H9 (cell line): Measurements from ENCODE around the gene ZNF576. TPM values are rescaled to one million over a fixed set of nuclear protein-coding genes. Genes with fewer than 3 reads are reported as not detected.

Experiments
- DNase-seq: peaks from one replicate; pipeline ENCODE4 v3.0.0-alpha.2; 2017
- H2AFZ ChIP-seq: one replicate; pipeline ENCODE4 v1.6.1; 2013; ENCODE audit warnings: mild to moderate bottlenecking, low read length, control low read depth, moderate library complexity
- H2AK5ac ChIP-seq: 2 replicates; pipeline ENCODE4 v1.6.1; 2013; ENCODE audit warnings: low read length, control low read depth, mixed read lengths; ENCODE audit not compliant: insufficient read length
- H2BK120ac ChIP-seq: one replicate; pipeline ENCODE4 v1.6.1; 2013; ENCODE audit warnings: low read depth, mild to moderate bottlenecking, low read length, control low read depth, inconsistent platforms; ENCODE audit not compliant: poor library complexity, severe bottlenecking
- H2BK12ac ChIP-seq: 2 replicates; pipeline ENCODE4 v1.6.1; 2013; ENCODE audit warnings: low read length, control low read depth, mixed read lengths, low read depth; ENCODE audit not compliant: insufficient read length
- H2BK15ac ChIP-seq: 2 replicates; pipeline ENCODE4 v1.6.1; 2013; ENCODE audit warnings: low read depth, low read length, control low read depth
- H2BK20ac ChIP-seq: one replicate; pipeline ENCODE4 v1.6.1; 2013; ENCODE audit warnings: low read depth, mild to moderate bottlenecking, low read length, control low read depth, inconsistent platforms; ENCODE audit not compliant: poor library complexity, severe bottlenecking
- H2BK5ac ChIP-seq: 2 replicates; pipeline ENCODE4 v1.6.1; 2013; ENCODE audit warnings: low read length, control low read depth, mixed read lengths; ENCODE audit not compliant: insufficient read length
- H3K14ac ChIP-seq: 2 replicates; pipeline ENCODE4 v1.6.1; 2013; ENCODE audit warnings: low read length, control low read depth; ENCODE audit not compliant: insufficient read depth
- H3K18ac ChIP-seq: 2 replicates; pipeline ENCODE4 v1.6.1; 2013; ENCODE audit warnings: low read depth, mild to moderate bottlenecking, mixed read lengths, low read length, control low read depth; ENCODE audit not compliant: insufficient read length
- H3K23ac ChIP-seq: 2 replicates; pipeline ENCODE4 v1.6.1; 2013; ENCODE audit warnings: low read length, control low read depth, mixed read lengths, low read depth; ENCODE audit not compliant: insufficient read length
- H3K23me2 ChIP-seq: 2 replicates; pipeline ENCODE4 v1.6.1; 2013; ENCODE audit warnings: low read depth, mild to moderate bottlenecking, mixed read lengths, low read length, control low read depth; ENCODE audit not compliant: insufficient read length, poor library complexity, severe bottlenecking
- H3K27ac ChIP-seq: 2 replicates; pipeline ENCODE4 v1.5.1; 2013; ENCODE audit warnings: low read length, control low read depth, mixed read lengths, low read depth; ENCODE audit not compliant: insufficient read length
- H3K27me3 ChIP-seq: 2 replicates; pipeline ENCODE4 v1.6.1; 2013; ENCODE audit warnings: low read length, control low read depth, inconsistent platforms; ENCODE audit not compliant: insufficient read depth
- H3K4ac ChIP-seq: 2 replicates; pipeline ENCODE4 v1.6.1; 2013; ENCODE audit warnings: low read depth, mild to moderate bottlenecking, control low read depth, inconsistent platforms, low read length, moderate library complexity
- H3K4me1 ChIP-seq: 2 replicates; pipeline ENCODE4 v1.6.1; 2013; ENCODE audit warnings: low read length, control low read depth, inconsistent platforms; ENCODE audit not compliant: insufficient read depth
- H3K4me2 ChIP-seq: 2 replicates; pipeline ENCODE4 v1.6.1; 2013; ENCODE audit warnings: low read length, control low read depth, mixed read lengths; ENCODE audit not compliant: insufficient read length, insufficient read depth
- H3K56ac ChIP-seq: 2 replicates; pipeline ENCODE4 v1.6.1; 2013; ENCODE audit warnings: low read depth, mild to moderate bottlenecking, mixed read lengths, low read length, control low read depth; ENCODE audit not compliant: insufficient read length
- H3K79me1 ChIP-seq: 2 replicates; pipeline ENCODE4 v1.6.1; 2013; ENCODE audit warnings: low read depth, mild to moderate bottlenecking, moderate library complexity, low read length, control low read depth, inconsistent platforms; ENCODE audit not compliant: insufficient read depth, poor library complexity, severe bottlenecking
- H3K79me2 ChIP-seq: 2 replicates; pipeline ENCODE4 v1.6.1; 2013; ENCODE audit warnings: low read length, control low read depth, inconsistent platforms; ENCODE audit not compliant: insufficient read depth
- H3K9ac ChIP-seq: 2 replicates; pipeline ENCODE4 v1.6.1; 2013; ENCODE audit warnings: low read length, control low read depth, mixed read lengths; ENCODE audit not compliant: insufficient read length; ENCODE audit errors: extremely low read depth
- H3K9me3 ChIP-seq: one replicate; pipeline ENCODE4 v1.6.1; 2013; ENCODE audit warnings: low read depth, low read length, inconsistent platforms; ENCODE audit not compliant: control insufficient read depth
- H3T11ph ChIP-seq: one replicate; pipeline ENCODE4 v1.6.1; 2013; ENCODE audit warnings: mild to moderate bottlenecking, low read length, control low read depth, inconsistent platforms
- H4K20me1 ChIP-seq: one replicate; pipeline ENCODE4 v1.6.1; 2013; ENCODE audit not compliant: control insufficient read depth, insufficient read length, insufficient read depth
- H4K5ac ChIP-seq: 2 replicates; pipeline ENCODE4 v1.6.1; 2013; ENCODE audit warnings: low read depth, mild to moderate bottlenecking, mixed read lengths, low read length, control low read depth; ENCODE audit not compliant: insufficient read length
- H4K8ac ChIP-seq: replicated peaks from 2 replicates; pipeline ENCODE4 v1.6.1; 2013; ENCODE audit warnings: low read length, control low read depth, mixed read lengths, low read depth; ENCODE audit not compliant: insufficient read length
- H4K91ac ChIP-seq: 2 replicates; pipeline ENCODE4 v1.6.1; 2013; ENCODE audit warnings: low read depth, mild to moderate bottlenecking, moderate library complexity, mixed read lengths, low read length, control low read depth; ENCODE audit not compliant: insufficient read length
- H3K27ac Mint-ChIP-seq, 3 experiments: 2 replicates in 2 of 3; 3 replicates in 1 of 3; pipeline ENCODE4 v1.8.0; 2020 to 2021; ENCODE audit warnings: mixed read lengths in 3 of 3, mild to moderate bottlenecking in 1 of 3, moderate library complexity in 1 of 3
- H3K27me3 Mint-ChIP-seq: 2 replicates; pipeline ENCODE4 v1.8.0; 2021; ENCODE audit warnings: low read depth, mild to moderate bottlenecking, moderate library complexity, mixed read lengths
- H3K36me3 Mint-ChIP-seq, 3 experiments: 2 replicates in 2 of 3; 3 replicates in 1 of 3; pipeline ENCODE4 v1.8.0; 2020 to 2021; ENCODE audit warnings: low read depth in 3 of 3, mixed read lengths in 3 of 3; ENCODE audit not compliant: insufficient read depth in 1 of 3
- H3K4me1 Mint-ChIP-seq, 2 experiments: 2 replicates each; pipeline ENCODE4 v1.8.0; 2020; ENCODE audit warnings: mixed read lengths in 2 of 2
- H3K4me3 Mint-ChIP-seq, 2 experiments: 2 replicates in 1 of 2; 3 replicates in 1 of 2; pipeline ENCODE4 v1.8.0; 2020 to 2021; ENCODE audit warnings: mild to moderate bottlenecking in 2 of 2, mixed read lengths in 2 of 2, moderate library complexity in 1 of 2
- H3K9me3 Mint-ChIP-seq, 2 experiments: 2 replicates in 1 of 2; 3 replicates in 1 of 2; pipeline ENCODE4 v1.8.0; 2020; ENCODE audit warnings: mild to moderate bottlenecking in 2 of 2, mixed read lengths in 2 of 2, moderate library complexity in 1 of 2
- WGBS: extraction: QIAGEN DNeasy Blood & Tissue Kit; methylation state at CpG from one replicate; pipeline ENCODE4 v1.1.7; 2013; ENCODE audit warnings: missing lambda C conversion rate, low lambda C conversion rate, mixed read lengths; ENCODE audit not compliant: insufficient read length; ENCODE audit errors: extremely low coverage; 5-methylcytosine and 5-hydroxymethylcytosine counted together
- total RNA-seq: library from RNA; stranded (reverse); gene quantifications from 2 replicates; pipeline ENCODE4 v1.2.1, GENCODE V29; 2021
- TF ChIP-seq, protein P1 (sequence below): fragments of 200-600 bp; sonication (generic); conservative IDR thresholded peaks from 3 replicates; pipeline ENCODE4 v1.8.0; 2021; ENCODE audit warnings: antibody characterized with exemption, mild to moderate bottlenecking

ZNF576 gene
- total RNA-seq, 1 experiment from 2014 or later = 19.7 TPM

DNA sequence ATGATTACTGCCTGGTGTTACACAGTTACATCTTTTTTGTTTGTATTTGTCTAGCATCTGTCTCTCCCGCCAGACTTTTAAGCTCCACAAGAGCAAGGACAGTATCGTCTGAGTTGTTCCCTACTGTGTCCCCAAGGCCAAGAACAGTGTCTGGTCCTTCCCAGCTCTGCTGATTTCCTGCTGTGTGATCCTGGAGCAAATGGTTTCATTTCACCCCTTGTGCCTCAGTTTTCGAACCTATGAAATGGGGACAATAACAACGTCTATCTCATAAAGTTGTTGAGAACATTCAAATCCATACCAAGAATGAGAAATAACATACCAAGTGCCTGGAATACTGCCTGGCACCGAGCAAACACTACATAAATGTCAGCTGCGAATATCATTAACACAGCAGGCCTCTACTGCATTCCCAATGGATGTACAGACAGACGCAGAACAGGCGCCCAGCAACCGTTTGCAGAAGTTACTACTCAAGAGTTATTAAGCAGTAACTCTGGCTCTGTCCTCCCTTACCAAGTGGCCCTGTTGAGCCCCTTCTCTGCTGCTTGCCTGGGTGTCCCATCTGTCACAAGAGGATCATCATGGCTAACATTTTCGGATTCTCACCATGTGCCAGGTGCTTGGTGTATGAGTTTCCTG, 32.5 kb upstream of the ZNF576 start:
- Histone ChIP-seq H3K23me2 (no peaks in the 10 kb centered on the region), H3K4me2 (no peak overlapping the region), H2BK120ac (no peak overlapping the region), H3K79me2 (no peaks in the 10 kb centered on the region), H3K23ac (no peak overlapping the region), H3K4ac (no peak overlapping the region), H3K27ac (no peak overlapping the region), H2AK5ac (no peak overlapping the region), H2AFZ (no peak overlapping the region), H3K27me3 (no peaks in the 10 kb centered on the region), H2BK15ac (no peak overlapping the region), H3T11ph (no peak overlapping the region), H3K14ac (no peak overlapping the region), H3K56ac (no peak overlapping the region), H2BK12ac (no peak overlapping the region), H3K79me1 (no peaks in the 10 kb centered on the region), H3K9ac (no peak overlapping the region), H4K8ac (no peak overlapping the region), H3K18ac (no peak overlapping the region), H2BK5ac (no peak overlapping the region), H3K4me1 (no peaks in the 10 kb centered on the region), H3K9me3 (no peaks in the 10 kb centered on the region), H4K20me1 (no peaks in the 10 kb centered on the region), H2BK20ac (no peak overlapping the region), H4K5ac (no peak overlapping the region), H4K91ac (no peak overlapping the region)
- Mint-ChIP-seq H3K4me1 (no peaks in the 10 kb centered on the region), H3K9me3 (no peaks in the 10 kb centered on the region), H3K4me3 (no peak overlapping the region), H3K27me3 (no peaks in the 10 kb centered on the region; the same call in 1 of the 2 replicates), H3K36me3 (peaks cover 6 to 26% (median 19%) of the 10 kb centered on the region in 3 experiments; a peak in 6 of 7 replicates), H3K27ac (no peak overlapping the region; a peak in 1 of 7 replicates)
- TF ChIP-seq, protein P1, sequence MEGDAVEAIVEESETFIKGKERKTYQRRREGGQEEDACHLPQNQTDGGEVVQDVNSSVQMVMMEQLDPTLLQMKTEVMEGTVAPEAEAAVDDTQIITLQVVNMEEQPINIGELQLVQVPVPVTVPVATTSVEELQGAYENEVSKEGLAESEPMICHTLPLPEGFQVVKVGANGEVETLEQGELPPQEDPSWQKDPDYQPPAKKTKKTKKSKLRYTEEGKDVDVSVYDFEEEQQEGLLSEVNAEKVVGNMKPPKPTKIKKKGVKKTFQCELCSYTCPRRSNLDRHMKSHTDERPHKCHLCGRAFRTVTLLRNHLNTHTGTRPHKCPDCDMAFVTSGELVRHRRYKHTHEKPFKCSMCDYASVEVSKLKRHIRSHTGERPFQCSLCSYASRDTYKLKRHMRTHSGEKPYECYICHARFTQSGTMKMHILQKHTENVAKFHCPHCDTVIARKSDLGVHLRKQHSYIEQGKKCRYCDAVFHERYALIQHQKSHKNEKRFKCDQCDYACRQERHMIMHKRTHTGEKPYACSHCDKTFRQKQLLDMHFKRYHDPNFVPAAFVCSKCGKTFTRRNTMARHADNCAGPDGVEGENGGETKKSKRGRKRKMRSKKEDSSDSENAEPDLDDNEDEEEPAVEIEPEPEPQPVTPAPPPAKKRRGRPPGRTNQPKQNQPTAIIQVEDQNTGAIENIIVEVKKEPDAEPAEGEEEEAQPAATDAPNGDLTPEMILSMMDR = no peak
- no peak for DNase-seq
- WGBS = no CpG with 5 or more reads among the region's 10 CpGs
